Mesothelial cell of epicardium (in vitro differentiated cells): ENCODE measurements around the gene NUP62. TPM values are rescaled to one million over a fixed set of nuclear protein-coding genes. Genes with fewer than 3 reads are reported as not detected.

Experiments
- DNase-seq, 2 experiments: peaks; one replicate each; pipeline ENCODE4 v3.0.0; 2021; ENCODE audit warnings: low spot score in 2 of 2; ENCODE audit not compliant: unreplicated experiment in 2 of 2
- H3K27ac Mint-ChIP-seq: 2 replicates; pipeline ENCODE4 v1.8.0; 2021; ENCODE audit warnings: mixed read lengths
- H3K27me3 Mint-ChIP-seq: 2 replicates; pipeline ENCODE4 v1.8.0; 2021; ENCODE audit warnings: low read depth, mixed read lengths
- H3K36me3 Mint-ChIP-seq: 2 replicates; pipeline ENCODE4 v1.8.0; 2021; ENCODE audit warnings: mixed read lengths
- H3K4me1 Mint-ChIP-seq: 2 replicates; pipeline ENCODE4 v1.8.0; 2021; ENCODE audit warnings: mixed read lengths
- H3K4me3 Mint-ChIP-seq: 2 replicates; pipeline ENCODE4 v1.8.0; 2021; ENCODE audit warnings: mild to moderate bottlenecking, moderate library complexity, mixed read lengths
- H3K9me3 Mint-ChIP-seq: 2 replicates; pipeline ENCODE4 v1.8.0; 2021; ENCODE audit warnings: mixed read lengths
- CTCF ChIP-seq: fragments of 200-600 bp; sonication (generic); IDR thresholded peaks from one replicate; pipeline ENCODE4 v1.5.0; 2021; ENCODE audit warnings: antibody characterized with exemption; ENCODE audit not compliant: unreplicated experiment
- total RNA-seq: library from RNA; stranded (reverse); gene quantifications from 3 replicates; pipeline ENCODE4 v1.2.1, GENCODE V29; 2021

NUP62 gene
- total RNA-seq, 1 donor from 2014 or later, result 67.6 TPM

- no peak for TF ChIP-seq CTCF
- DNase-seq, result no peak
- Mint-ChIP-seq H3K36me3 (peaks cover 18% of the 10 kb centered on the region), H3K9me3 (no peaks in the 10 kb centered on the region), H3K4me1 (peaks cover 6% of the 10 kb centered on the region), H3K27ac (no peak overlapping the region), H3K27me3 (peaks cover 33% of the 10 kb centered on the region), H3K4me3 (peak overlapping the region; percentile 13)
These were observed 40.1 kb downstream of the NUP62 start for GRCh38 chr19:49889038-49889686.

GRCh38 chr19:49888510-49888824 lies 40.8 kb downstream of the NUP62 start:
- H3K36me3 Mint-ChIP-seq, result peaks cover 22% of the 10 kb centered on the region
- peaks cover 33% of the 10 kb centered on the region for H3K27me3 Mint-ChIP-seq
- no peak overlapping the region for H3K4me3 Mint-ChIP-seq
- DNase-seq, result no peak
- no peak overlapping the region for H3K27ac Mint-ChIP-seq
- no peak for TF ChIP-seq CTCF
- peaks cover 6% of the 10 kb centered on the region for H3K4me1 Mint-ChIP-seq
- H3K9me3 Mint-ChIP-seq, result no peaks in the 10 kb centered on the region

- H3K27me3 Mint-ChIP-seq, result peaks cover 27% of the 10 kb centered on the region
- no peak for TF ChIP-seq CTCF
- peaks cover 27% of the 10 kb centered on the region for H3K36me3 Mint-ChIP-seq
- DNase-seq, result no peak
- H3K9me3 Mint-ChIP-seq, result no peaks in the 10 kb centered on the region
- peaks cover 6% of the 10 kb centered on the region for H3K4me1 Mint-ChIP-seq
- no peak overlapping the region for H3K27ac Mint-ChIP-seq
- H3K4me3 Mint-ChIP-seq, result no peak overlapping the region
These were observed 41.4 kb downstream of the NUP62 start for GRCh38 chr19:49887665-49888509.

GRCh38 chr19:49887037-49887664 lies 42.2 kb downstream of the NUP62 start:
- Mint-ChIP-seq H3K4me3 (no peak overlapping the region), H3K4me1 (peaks cover 6% of the 10 kb centered on the region), H3K27ac (no peak overlapping the region), H3K36me3 (peaks cover 30% of the 10 kb centered on the region), H3K9me3 (no peaks in the 10 kb centered on the region), H3K27me3 (peaks cover 20% of the 10 kb centered on the region)
- no peak for DNase-seq
- no peak for TF ChIP-seq CTCF

- peaks cover 2% of the 10 kb centered on the region for H3K27me3 Mint-ChIP-seq
- no peak overlapping the region for H3K27ac Mint-ChIP-seq
- TF ChIP-seq CTCF, result no peak
- DNase-seq, result no peak
- no peaks in the 10 kb centered on the region for H3K4me1 Mint-ChIP-seq
- peaks cover 44% of the 10 kb centered on the region for H3K36me3 Mint-ChIP-seq
- no peaks in the 10 kb centered on the region for H3K9me3 Mint-ChIP-seq
- H3K4me3 Mint-ChIP-seq, result no peak overlapping the region
These were observed 44.5 kb downstream of the NUP62 start for GRCh38 chr19:49884760-49885159.
